GM21528 (cell line): ENCODE results near the gene CYP2E1.
"Not testable (repeated sequence)": the region's sequence is repeated elsewhere in the genome, so short reads cannot be mapped to it uniquely, and the experiment has no call there.

ENCODE experiments used
- ATAC-seq: cut with Tn5 transposase; IDR thresholded peaks from one replicate; pipeline ENCODE4 v1.9.1; 2021; ENCODE audit warnings: mild to moderate bottlenecking, moderate library complexity; ENCODE audit not compliant: unreplicated experiment, low FRiP score

CYP2E1 gene

GRCh38 chr10:133568831-133569527, 41.8 kb downstream of the CYP2E1 start:
- not testable (repeated sequence) for ATAC-seq

GRCh38 chr10:133569801-133570200, 42.6 kb downstream of the CYP2E1 start:
- not testable (repeated sequence) for ATAC-seq

GRCh38 chr10:133572055-133572454, 44.9 kb downstream of the CYP2E1 start:
- not testable (repeated sequence) for ATAC-seq

DNA sequence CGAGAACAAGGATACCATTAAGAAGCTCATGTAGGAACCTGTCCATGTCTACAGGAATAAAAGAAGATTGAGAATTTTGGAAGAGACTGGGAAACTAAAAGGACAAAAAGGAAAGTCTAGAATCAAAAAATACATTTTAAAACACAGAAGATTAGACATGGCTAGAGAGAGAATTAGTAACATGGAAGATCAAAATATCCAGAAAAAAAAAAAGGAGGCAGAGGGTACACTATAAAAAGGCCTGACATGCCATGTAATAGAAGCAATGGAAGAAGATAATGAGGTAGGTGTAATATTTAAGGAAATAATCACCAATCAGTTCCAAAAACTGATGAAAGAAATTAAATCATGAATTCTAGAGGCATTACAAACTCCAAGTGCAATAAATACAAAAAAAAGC, 46.3 kb downstream of the CYP2E1 start:
- ATAC-seq = not testable (repeated sequence)

- not testable (repeated sequence) for ATAC-seq
Observed at GRCh38 chr10:133577037-133577436, 49.9 kb downstream of the CYP2E1 start.
